OCI-LY7 (cell line): ENCODE measurements around the gene DARS1. TPM values are rescaled to one million over a fixed set of nuclear protein-coding genes. Genes with fewer than 3 reads are reported as not detected.

Experiments used
- BruUV-seq: library from RNA; stranded (reverse); fragments of 400-500 nt; replicated peaks from 2 replicates; lab custom pipeline; 2021; lab: Mats Ljungman, UMichigan
- CTCF ChIA-PET: fragments of 300-600 bp; sonication (Branson Sonifier 250); formaldehyde crosslinking; loops from one replicate; lab custom pipeline; 2022; ENCODE audit warnings: antibody characterized with exemption; ENCODE audit not compliant: unreplicated experiment; lab: Charles Lee
- POLR2A ChIA-PET: fragments of 300-600 bp; sonication (Branson Sonifier 250); formaldehyde crosslinking; loops from one replicate; lab custom pipeline; 2022; ENCODE audit warnings: antibody characterized with exemption; lab: Charles Lee
- DNase-seq: peaks from one replicate; pipeline ENCODE4 v3.0.0-alpha.2; 2015; ENCODE audit warnings: low spot score
- H2AFZ ChIP-seq: fragments of 200-600 bp; sonication (generic), shearing (Covaris generic); 2 replicates; pipeline ENCODE4 v1.6.1; 2014; ENCODE audit warnings: mild to moderate bottlenecking, antibody characterized with exemption, low read length, moderate library complexity
- H3K27ac ChIP-seq: fragments of 200-600 bp; sonication (generic); 2 replicates; pipeline ENCODE4 v1.5.1; 2014; ENCODE audit warnings: mixed run types, low read depth, mild to moderate bottlenecking, moderate library complexity, low read length, inconsistent platforms; ENCODE audit not compliant: poor library complexity, severe bottlenecking
- H3K36me3 ChIP-seq: fragments of 200-600 bp; sonication (generic); 2 replicates; pipeline ENCODE4 v1.6.1; 2014; ENCODE audit warnings: mild to moderate bottlenecking, antibody characterized with exemption, low read length, moderate library complexity, mixed read lengths; ENCODE audit not compliant: insufficient read depth
- H3K4me1 ChIP-seq: fragments of 200-600 bp; sonication (generic); 2 replicates; pipeline ENCODE4 v1.5.1; 2014; ENCODE audit warnings: mild to moderate bottlenecking, low read length; ENCODE audit not compliant: insufficient read depth, poor library complexity, severe bottlenecking
- H3K4me2 ChIP-seq: fragments of 200-600 bp; sonication (generic); 2 replicates; pipeline ENCODE4 v1.6.1; 2014; ENCODE audit warnings: mild to moderate bottlenecking, low read length
- H3K4me3 ChIP-seq: fragments of 200-600 bp; sonication (generic); 2 replicates; pipeline ENCODE4 v1.5.1; 2014; ENCODE audit warnings: mild to moderate bottlenecking, low read depth, low read length; ENCODE audit not compliant: poor library complexity, severe bottlenecking
- H3K79me2 ChIP-seq: fragments of 200-600 bp; sonication (generic); 2 replicates; pipeline ENCODE4 v1.6.1; 2016; ENCODE audit warnings: low read depth, mild to moderate bottlenecking, low read length, moderate library complexity, mixed read lengths; ENCODE audit not compliant: insufficient read depth
- H3K9me2 ChIP-seq: fragments of 200-600 bp; sonication (generic); 2 replicates; pipeline ENCODE4 v1.6.1; 2016; ENCODE audit warnings: mild to moderate bottlenecking, low read length, mixed read lengths; ENCODE audit not compliant: insufficient read depth
- H3K9me3 ChIP-seq: fragments of 200-600 bp; sonication (generic); 2 replicates; pipeline ENCODE4 v1.6.1; 2014; ENCODE audit warnings: mild to moderate bottlenecking, mixed run types, low read length, mixed read lengths
- H4K20me1 ChIP-seq: fragments of 200-600 bp; sonication (generic); 2 replicates; pipeline ENCODE4 v1.6.1; 2014; ENCODE audit warnings: mild to moderate bottlenecking, antibody characterized with exemption, low read length, moderate library complexity, mixed read lengths; ENCODE audit not compliant: insufficient read depth
- EZH2phosphoT487 ChIP-seq: fragments of 200-600 bp; sonication (generic); IDR thresholded peaks from 2 replicates; pipeline ENCODE4 v1.6.1; 2018; ENCODE audit warnings: low read depth, borderline replicate concordance, mild to moderate bottlenecking, mixed run types, antibody characterized with exemption, low read length, moderate library complexity, mixed read lengths
- intact Hi-C: fragments of 100-400 bp; cut with micrococcal nuclease; formaldehyde crosslinking; loops from one replicate; pipeline ENCODE4 v1.10.0; 2022; ENCODE audit not compliant: unreplicated experiment
- total RNA-seq, 2 experiments: library from RNA; depleted of rRNA in 1 of 2; stranded (reverse); fragments of >200 nt in 1 of 2; shearing (Covaris generic) in 1 of 2; gene quantifications; 2 replicates each; pipeline ENCODE4 v1.2.3, GENCODE V29; 2014 to 2022
- TF ChIP-seq, protein P1 (sequence below): fragments of 200-600 bp; sonication (generic); conservative IDR thresholded peaks from 2 replicates; pipeline ENCODE4 v1.5.1; 2014; ENCODE audit warnings: mild to moderate bottlenecking, antibody characterized with exemption, low read length, moderate library complexity, mixed read lengths

DARS1 gene
- total RNA-seq, 2 experiments from 2014 or later: 90.5 to 140 TPM

GRCh38 chr2:136017786-136018185, 32.4 kb upstream of the DARS1 start:
- H3K4me3 ChIP-seq: no peak overlapping the region
- peaks cover 32% of the 10 kb centered on the region for H3K4me1 ChIP-seq
- H3K9me2 ChIP-seq: no peaks in the 10 kb centered on the region
- no peak overlapping the region for H2AFZ ChIP-seq
- no TSS peak for BruUV-seq
- POLR2A ChIA-PET: interaction anchor here (1.9 kb wide), 1 partner anchor 20 kb away, joined by 5 read pairs; no protein-coding TSS in a partner anchor
- intact Hi-C loops: no loop called here
- H3K9me3 ChIP-seq: no peaks in the 10 kb centered on the region
- no peak for DNase-seq
- H3K4me2 ChIP-seq: no peak overlapping the region
- no peaks in the 10 kb centered on the region for H3K79me2 ChIP-seq
- TF ChIP-seq, protein P1, sequence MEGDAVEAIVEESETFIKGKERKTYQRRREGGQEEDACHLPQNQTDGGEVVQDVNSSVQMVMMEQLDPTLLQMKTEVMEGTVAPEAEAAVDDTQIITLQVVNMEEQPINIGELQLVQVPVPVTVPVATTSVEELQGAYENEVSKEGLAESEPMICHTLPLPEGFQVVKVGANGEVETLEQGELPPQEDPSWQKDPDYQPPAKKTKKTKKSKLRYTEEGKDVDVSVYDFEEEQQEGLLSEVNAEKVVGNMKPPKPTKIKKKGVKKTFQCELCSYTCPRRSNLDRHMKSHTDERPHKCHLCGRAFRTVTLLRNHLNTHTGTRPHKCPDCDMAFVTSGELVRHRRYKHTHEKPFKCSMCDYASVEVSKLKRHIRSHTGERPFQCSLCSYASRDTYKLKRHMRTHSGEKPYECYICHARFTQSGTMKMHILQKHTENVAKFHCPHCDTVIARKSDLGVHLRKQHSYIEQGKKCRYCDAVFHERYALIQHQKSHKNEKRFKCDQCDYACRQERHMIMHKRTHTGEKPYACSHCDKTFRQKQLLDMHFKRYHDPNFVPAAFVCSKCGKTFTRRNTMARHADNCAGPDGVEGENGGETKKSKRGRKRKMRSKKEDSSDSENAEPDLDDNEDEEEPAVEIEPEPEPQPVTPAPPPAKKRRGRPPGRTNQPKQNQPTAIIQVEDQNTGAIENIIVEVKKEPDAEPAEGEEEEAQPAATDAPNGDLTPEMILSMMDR: no peak
- TF ChIP-seq EZH2phosphoT487: no peak
- H4K20me1 ChIP-seq: no peaks in the 10 kb centered on the region
- CTCF ChIA-PET: no interaction called here
- H3K36me3 ChIP-seq: no peaks in the 10 kb centered on the region
- H3K27ac ChIP-seq: no peak overlapping the region

DNA sequence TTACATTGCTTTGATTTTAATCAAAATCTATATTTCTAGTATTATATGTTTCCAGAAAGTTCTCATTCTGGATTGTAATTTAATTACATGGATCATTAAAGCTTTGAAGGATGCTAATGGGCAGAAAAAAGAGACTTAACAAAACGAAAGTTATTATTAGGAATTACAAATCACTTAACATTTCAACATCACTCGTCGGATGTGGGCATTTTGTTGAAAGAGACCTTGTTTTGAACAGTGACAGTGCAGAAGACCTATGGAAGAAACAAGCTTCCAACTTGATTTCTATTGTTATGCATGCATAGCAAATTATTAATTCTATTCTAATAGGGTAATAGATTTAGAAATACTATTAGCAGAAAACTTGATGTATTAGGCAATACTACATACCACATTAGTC, 31.4 kb upstream of the DARS1 start:
- CTCF ChIA-PET: no interaction called here
- H3K9me2 ChIP-seq: no peaks in the 10 kb centered on the region
- H3K4me2 ChIP-seq: no peak overlapping the region
- H3K4me1 ChIP-seq: peaks cover 32% of the 10 kb centered on the region
- no TSS peak for BruUV-seq
- H2AFZ ChIP-seq: no peak overlapping the region
- TF ChIP-seq, protein P1: no peak
- no peak for TF ChIP-seq EZH2phosphoT487
- intact Hi-C loops: no loop called here
- POLR2A ChIA-PET: interaction anchor here (0.6 to 1.2 kb wide), 3 partner anchors 12 to 91 kb away, joined by 3 to 4 read pairs (median 4); no protein-coding TSS in a partner anchor
- no peaks in the 10 kb centered on the region for H3K9me3 ChIP-seq
- H3K4me3 ChIP-seq: no peak overlapping the region
- no peak for DNase-seq
- no peaks in the 10 kb centered on the region for H4K20me1 ChIP-seq
- H3K36me3 ChIP-seq: no peaks in the 10 kb centered on the region
- no peak overlapping the region for H3K27ac ChIP-seq
- H3K79me2 ChIP-seq: no peaks in the 10 kb centered on the region

DNA sequence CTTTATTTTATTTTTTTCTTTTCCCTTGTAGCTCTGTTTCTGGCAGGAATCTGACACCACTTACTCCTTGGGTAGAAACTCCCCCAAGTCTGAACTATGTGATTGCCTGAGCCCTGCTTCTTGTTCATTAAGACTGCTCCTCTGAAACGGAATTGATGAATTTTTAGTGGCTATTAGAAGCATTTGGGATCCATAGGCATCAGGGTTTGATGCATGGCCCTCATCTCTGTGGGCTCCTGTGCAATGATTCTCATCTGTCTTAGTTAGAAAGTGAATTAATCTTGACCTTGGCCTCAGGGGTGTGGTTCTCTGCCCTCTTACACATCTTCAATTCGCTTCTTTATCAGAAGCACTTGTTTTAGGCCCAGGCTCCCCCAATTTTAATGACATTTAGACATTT, 31.0 kb upstream of the DARS1 start:
- no peak for DNase-seq
- no TSS peak for BruUV-seq
- ChIA-PET POLR2A (interaction anchor here (0.6 to 1.7 kb wide), 3 partner anchors 19 to 92 kb away, joined by 4 to 10 read pairs (median 4); no protein-coding TSS in a partner anchor), CTCF (no interaction called here)
- intact Hi-C loops: no loop called here
- Histone ChIP-seq H3K4me1 (peaks cover 31% of the 10 kb centered on the region), H4K20me1 (no peaks in the 10 kb centered on the region), H3K79me2 (no peaks in the 10 kb centered on the region), H3K27ac (no peak overlapping the region), H3K36me3 (no peaks in the 10 kb centered on the region), H3K9me2 (no peaks in the 10 kb centered on the region), H3K4me3 (no peak overlapping the region), H3K9me3 (no peaks in the 10 kb centered on the region), H3K4me2 (no peak overlapping the region), H2AFZ (no peak overlapping the region)
- no peak for TF ChIP-seq EZH2phosphoT487
- TF ChIP-seq, protein P1: no peak
